SKM-1 (cell line): ENCODE measurements around the gene NAA50.

ENCODE experiments used
- DNase-seq: peaks from one replicate; lab custom pipeline; 2025; ENCODE audit not compliant: unreplicated experiment; lab: John Stamatoyannopoulos, UW

The NAA50 gene

GRCh38 chr3:113745756-113746547 lies at the start of gene NAA50:
Gene NAA50 (minus strand): TSS chr3:113746249. CDS start chr3:113745949, 300 bp downstream.
- DNase-seq = peak; percentile 92

- no peak for DNase-seq
Observed at GRCh38 chr3:113795693-113796092, 49.6 kb upstream of the NAA50 start.

GRCh38 chr3:113794526-113794925 lies 48.5 kb upstream of the NAA50 start:
- DNase-seq = no peak

GRCh38 chr3:113791381-113791780 lies 45.3 kb upstream of the NAA50 start:
- no peak for DNase-seq

GRCh38 chr3:113783980-113784379 lies 37.9 kb upstream of the NAA50 start:
- DNase-seq = no peak

- no peak for DNase-seq
Observed at GRCh38 chr3:113783463-113783862, 37.4 kb upstream of the NAA50 start.

- no peak for DNase-seq
Observed at GRCh38 chr3:113776564-113776963, 30.5 kb upstream of the NAA50 start.

GRCh38 chr3:113775516-113775915 lies 29.5 kb upstream of the NAA50 start:
- no peak for DNase-seq

GRCh38 chr3:113773381-113773780 lies 27.3 kb upstream of the NAA50 start:
- no peak for DNase-seq

- no peak for DNase-seq
Observed at GRCh38 chr3:113771993-113772392, 25.9 kb upstream of the NAA50 start.

- DNase-seq = no peak
Observed at GRCh38 chr3:113769551-113769950, 23.5 kb upstream of the NAA50 start.

- DNase-seq = no peak
Observed at GRCh38 chr3:113764698-113765097, 18.6 kb upstream of the NAA50 start.

GRCh38 chr3:113758389-113759024 lies 12.5 kb upstream of the NAA50 start:
- no peak for DNase-seq

GRCh38 chr3:113754494-113755159 lies 8.6 kb upstream of the NAA50 start:
- no peak for DNase-seq

GRCh38 chr3:113753376-113753985 lies 7.4 kb upstream of the NAA50 start:
- no peak for DNase-seq

- DNase-seq = no peak
Observed at GRCh38 chr3:113751141-113751540, 5.1 kb upstream of the NAA50 start.

- no peak for DNase-seq
Observed at GRCh38 chr3:113747283-113748046, 1.4 kb upstream of the NAA50 start.

- peak; percentile 93 for DNase-seq
Observed at GRCh38 chr3:113746548-113747282, 666 bp upstream of the NAA50 start, which contains the start of gene ATP6V1A. Gene ATP6V1A (plus strand): TSS chr3:113747035. CDS start chr3:113778754, 31,719 bp downstream.

- DNase-seq = peak; percentile 92
Observed at GRCh38 chr3:113744941-113745755, 901 bp downstream of the NAA50 start.
